Measurements from ENCODE around the gene PLEKHA5.

PLEKHA5 gene

GRCh38 chr12:19203539-19204506 is 74.3 kb downstream of the PLEKHA5 start:
- TF ChIP-seq, protein P1, sequence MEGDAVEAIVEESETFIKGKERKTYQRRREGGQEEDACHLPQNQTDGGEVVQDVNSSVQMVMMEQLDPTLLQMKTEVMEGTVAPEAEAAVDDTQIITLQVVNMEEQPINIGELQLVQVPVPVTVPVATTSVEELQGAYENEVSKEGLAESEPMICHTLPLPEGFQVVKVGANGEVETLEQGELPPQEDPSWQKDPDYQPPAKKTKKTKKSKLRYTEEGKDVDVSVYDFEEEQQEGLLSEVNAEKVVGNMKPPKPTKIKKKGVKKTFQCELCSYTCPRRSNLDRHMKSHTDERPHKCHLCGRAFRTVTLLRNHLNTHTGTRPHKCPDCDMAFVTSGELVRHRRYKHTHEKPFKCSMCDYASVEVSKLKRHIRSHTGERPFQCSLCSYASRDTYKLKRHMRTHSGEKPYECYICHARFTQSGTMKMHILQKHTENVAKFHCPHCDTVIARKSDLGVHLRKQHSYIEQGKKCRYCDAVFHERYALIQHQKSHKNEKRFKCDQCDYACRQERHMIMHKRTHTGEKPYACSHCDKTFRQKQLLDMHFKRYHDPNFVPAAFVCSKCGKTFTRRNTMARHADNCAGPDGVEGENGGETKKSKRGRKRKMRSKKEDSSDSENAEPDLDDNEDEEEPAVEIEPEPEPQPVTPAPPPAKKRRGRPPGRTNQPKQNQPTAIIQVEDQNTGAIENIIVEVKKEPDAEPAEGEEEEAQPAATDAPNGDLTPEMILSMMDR (IDR thresholded peaks at IDR 0.05; ENCODE audit: insufficient read depth, low read depth, low read length, missing control alignments): no peak
- no peak for DNase-seq (ENCODE audit: low read depth)
- no peak overlapping the region for H3K4me3 ChIP-seq (ENCODE audit: low read length)

- DNase-seq (ENCODE audit: low read depth): no peak
- TF ChIP-seq, protein P1 (IDR thresholded peaks at IDR 0.05; ENCODE audit: insufficient read depth, low read depth, low read length, missing control alignments): no peak
- H3K4me3 ChIP-seq (ENCODE audit: low read length): no peak overlapping the region
These were observed 75.6 kb downstream of the PLEKHA5 start for GRCh38 chr12:19205120-19205519.

DNA sequence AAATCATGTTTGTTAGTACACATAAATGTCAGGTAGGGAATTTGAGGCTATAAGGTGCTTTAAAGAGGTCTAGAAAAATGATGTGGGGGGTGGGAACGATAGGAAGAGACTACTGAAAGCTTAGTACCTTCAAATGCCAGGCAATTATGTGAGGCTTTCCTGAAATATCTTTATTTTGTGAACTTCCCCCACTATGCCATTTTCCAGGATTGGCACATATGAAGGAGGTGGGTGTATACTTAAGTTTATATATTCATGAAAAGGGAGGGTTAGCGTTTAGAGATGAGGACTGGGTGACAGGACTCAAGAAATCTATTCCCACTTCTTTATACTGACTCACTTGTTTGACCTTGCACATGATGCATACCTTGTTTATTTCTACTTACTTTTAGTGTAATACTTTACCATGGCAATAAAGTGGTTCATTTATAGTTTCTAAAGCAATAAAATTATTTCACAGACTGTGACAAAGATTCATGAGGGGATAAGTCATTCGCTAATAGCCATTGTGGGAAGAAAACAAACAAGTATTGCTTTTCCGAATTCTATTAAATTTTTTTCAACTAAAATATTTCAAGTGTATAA is 77.1 kb downstream of the PLEKHA5 start:
- TF ChIP-seq, protein P1 (IDR thresholded peaks at IDR 0.05; ENCODE audit: insufficient read depth, low read depth, low read length, missing control alignments): no peak

GRCh38 chr12:19208456-19208855 is 78.9 kb downstream of the PLEKHA5 start:
- TF ChIP-seq, protein P1 (IDR thresholded peaks at IDR 0.05; ENCODE audit: insufficient read depth, low read depth, low read length, missing control alignments): no peak
- no peak overlapping the region for H3K4me3 ChIP-seq (ENCODE audit: low read length)
- DNase-seq (ENCODE audit: low read depth): no peak

More for the DNA sequence above, 77.1 kb downstream of the PLEKHA5 start:
- H3K4me3 ChIP-seq (ENCODE audit: low read length): no peak overlapping the region
- no peak for DNase-seq (ENCODE audit: low read depth)

- H3K4me3 ChIP-seq (ENCODE audit: low read length): no peak overlapping the region
- DNase-seq (ENCODE audit: low read depth): no peak
- TF ChIP-seq, protein P1 (IDR thresholded peaks at IDR 0.05; ENCODE audit: insufficient read depth, low read depth, low read length, missing control alignments): no peak
These were observed 80.1 kb downstream of the PLEKHA5 start for GRCh38 chr12:19209661-19210060.

DNA sequence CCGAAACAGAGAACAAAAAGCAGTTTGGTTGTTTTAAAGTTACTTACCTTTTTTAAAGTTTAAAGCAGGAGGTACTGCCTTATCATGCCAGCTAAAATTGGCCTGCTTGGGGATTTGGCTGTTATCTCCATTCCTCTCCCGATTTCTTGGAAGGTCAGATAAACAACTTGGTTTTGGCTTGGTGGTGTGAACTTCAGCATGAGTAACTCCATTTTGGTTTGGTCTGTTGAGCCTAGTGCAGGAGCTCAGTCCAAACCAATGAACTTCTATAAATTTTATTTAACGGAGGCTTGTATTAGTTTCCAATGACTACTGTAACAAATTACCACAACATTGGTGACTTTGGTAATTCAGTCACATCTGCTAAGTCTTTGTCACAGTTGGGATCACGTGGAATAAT is 82.3 kb downstream of the PLEKHA5 start:
- H3K4me3 ChIP-seq (ENCODE audit: low read length): no peak overlapping the region
- TF ChIP-seq, protein P1 (IDR thresholded peaks at IDR 0.05; ENCODE audit: insufficient read depth, low read depth, low read length, missing control alignments): no peak
- DNase-seq (ENCODE audit: low read depth): no peak
